Kidney glomerular epithelial cell (primary cell): ENCODE results near the gene DDAH1.

Experiments used
- DNase-seq: peaks from one replicate; lab custom pipeline; 2025; lab: John Stamatoyannopoulos, UW

The DDAH1 gene

GRCh38 chr1:85328713-85329397, 136.1 kb downstream of the DDAH1 start:
- peak; percentile 97 for DNase-seq

- no peak for DNase-seq
These were observed 137.2 kb downstream of the DDAH1 start for GRCh38 chr1:85327759-85328158.

- no peak for DNase-seq
These were observed 138.1 kb downstream of the DDAH1 start for GRCh38 chr1:85326851-85327250.

- peak; percentile 69 for DNase-seq
These were observed 138.6 kb downstream of the DDAH1 start for GRCh38 chr1:85326336-85326735.

- DNase-seq, result peak; percentile 97
These were observed 139.0 kb downstream of the DDAH1 start for GRCh38 chr1:85325920-85326319.

- DNase-seq, result no peak
These were observed 141.2 kb downstream of the DDAH1 start for GRCh38 chr1:85323770-85324169.

GRCh38 chr1:85322655-85323054, 142.3 kb downstream of the DDAH1 start:
- no peak for DNase-seq

- peak; percentile 16 for DNase-seq
These were observed 143.6 kb downstream of the DDAH1 start for GRCh38 chr1:85321237-85321964.

- DNase-seq, result peak; percentile 37
These were observed 144.4 kb downstream of the DDAH1 start for GRCh38 chr1:85320371-85321131.

GRCh38 chr1:85319931-85320330, 145.0 kb downstream of the DDAH1 start:
- DNase-seq, result no peak

GRCh38 chr1:85319491-85319890, 145.5 kb downstream of the DDAH1 start:
- no peak for DNase-seq

GRCh38 chr1:85318217-85318616, 146.7 kb downstream of the DDAH1 start:
- no peak for DNase-seq

- no peak for DNase-seq
These were observed 147.4 kb downstream of the DDAH1 start for GRCh38 chr1:85317560-85317959.

- no peak for DNase-seq
These were observed 148.6 kb downstream of the DDAH1 start for GRCh38 chr1:85316321-85316720.

GRCh38 chr1:85315789-85316188, 149.2 kb downstream of the DDAH1 start:
- no peak for DNase-seq

- DNase-seq, result no peak
These were observed 150.2 kb downstream of the DDAH1 start for GRCh38 chr1:85314726-85315125.

GRCh38 chr1:85313888-85314696, 150.9 kb downstream of the DDAH1 start:
- peak; percentile 71 for DNase-seq

- no peak for DNase-seq
These were observed 153.1 kb downstream of the DDAH1 start for GRCh38 chr1:85311818-85312217.

- DNase-seq, result no peak
These were observed 156.1 kb downstream of the DDAH1 start for GRCh38 chr1:85308833-85309350.

GRCh38 chr1:85307987-85308832, 156.7 kb downstream of the DDAH1 start:
- peak; percentile 88 for DNase-seq

- DNase-seq, result no peak
These were observed 158.7 kb downstream of the DDAH1 start for GRCh38 chr1:85306236-85306635.
